Effector memory CD4-positive, alpha-beta T cell (primary cell): Measurements from ENCODE around the gene IL36RN.

Experiments used
- DNase-seq, 3 donors: peaks; one replicate each; pipeline ENCODE4 v3.0.0-alpha.2; 2020
- H3K27ac ChIP-seq: 2 replicates; pipeline ENCODE4 v1.7.0; 2013; ENCODE audit warnings: mild to moderate bottlenecking, low read length, moderate library complexity; ENCODE audit not compliant: insufficient read depth, poor library complexity, severe bottlenecking
- H3K27me3 ChIP-seq: replicated peaks from 2 replicates; pipeline ENCODE4 v1.7.0; 2013; ENCODE audit warnings: mild to moderate bottlenecking, low read length; ENCODE audit not compliant: insufficient read depth, control insufficient read depth, poor library complexity, severe bottlenecking
- H3K36me3 ChIP-seq: 2 replicates; pipeline ENCODE4 v1.7.0; 2013; ENCODE audit warnings: mild to moderate bottlenecking, low read length, moderate library complexity; ENCODE audit not compliant: control insufficient read depth, insufficient read depth
- H3K4me1 ChIP-seq: 2 replicates; pipeline ENCODE4 v1.7.0; 2013; ENCODE audit warnings: low read length, mild to moderate bottlenecking; ENCODE audit not compliant: control insufficient read depth, insufficient read depth, poor library complexity, severe bottlenecking
- H3K4me3 ChIP-seq: 2 replicates; pipeline ENCODE4 v1.7.0; 2013; ENCODE audit warnings: low read length, low read depth, mild to moderate bottlenecking; ENCODE audit not compliant: insufficient read depth, poor library complexity, severe bottlenecking
- H3K9me3 ChIP-seq: 2 replicates; pipeline ENCODE4 v1.7.0; 2013; ENCODE audit warnings: mild to moderate bottlenecking, low read length, moderate library complexity; ENCODE audit not compliant: control insufficient read depth

The IL36RN gene

GRCh38 chr2:113060796-113061195, 1.8 kb downstream of the IL36RN start:
- DNase-seq: no peak
- H3K4me3 ChIP-seq: no peak overlapping the region
- no peak overlapping the region for H3K27ac ChIP-seq
- H3K4me1 ChIP-seq: no peaks in the 10 kb centered on the region
- H3K36me3 ChIP-seq: no peaks in the 10 kb centered on the region
- H3K9me3 ChIP-seq: no peaks in the 10 kb centered on the region
- H3K27me3 ChIP-seq: no peaks in the 10 kb centered on the region

- H3K27me3 ChIP-seq: no peaks in the 10 kb centered on the region
- H3K4me3 ChIP-seq: no peak overlapping the region
- H3K4me1 ChIP-seq: no peaks in the 10 kb centered on the region
- H3K27ac ChIP-seq: no peak overlapping the region
- no peaks in the 10 kb centered on the region for H3K9me3 ChIP-seq
- no peak for DNase-seq
- H3K36me3 ChIP-seq: no peaks in the 10 kb centered on the region
These were observed 2.2 kb downstream of the IL36RN start for GRCh38 chr2:113061241-113061640.

- Histone ChIP-seq H3K27ac (no peak overlapping the region), H3K36me3 (no peaks in the 10 kb centered on the region), H3K27me3 (no peaks in the 10 kb centered on the region), H3K9me3 (no peaks in the 10 kb centered on the region), H3K4me3 (no peak overlapping the region), H3K4me1 (no peaks in the 10 kb centered on the region)
- no peak for DNase-seq
These were observed 3.1 kb downstream of the IL36RN start for GRCh38 chr2:113061896-113062770.

DNA sequence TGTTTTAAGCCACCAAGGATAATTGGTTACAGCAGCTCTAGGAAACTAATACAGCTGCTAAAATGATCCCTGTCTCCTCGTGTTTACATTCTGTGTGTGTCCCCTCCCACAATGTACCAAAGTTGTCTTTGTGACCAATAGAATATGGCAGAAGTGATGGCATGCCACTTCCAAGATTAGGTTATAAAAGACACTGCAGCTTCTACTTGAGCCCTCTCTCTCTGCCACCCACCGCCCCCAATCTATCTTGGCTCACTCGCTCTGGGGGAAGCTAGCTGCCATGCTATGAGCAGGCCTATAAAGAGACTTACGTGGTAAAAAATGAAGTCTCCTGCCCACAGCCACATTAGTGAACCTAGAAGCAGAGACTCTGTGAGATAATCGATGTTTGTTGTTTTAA, 5.3 kb downstream of the IL36RN start:
- Histone ChIP-seq H3K27me3 (no peaks in the 10 kb centered on the region), H3K36me3 (no peaks in the 10 kb centered on the region), H3K9me3 (no peaks in the 10 kb centered on the region), H3K4me1 (no peaks in the 10 kb centered on the region), H3K27ac (no peak overlapping the region), H3K4me3 (no peak overlapping the region)
- DNase-seq: no peak

GRCh38 chr2:113064898-113065297, 5.9 kb downstream of the IL36RN start:
- no peaks in the 10 kb centered on the region for H3K9me3 ChIP-seq
- no peaks in the 10 kb centered on the region for H3K36me3 ChIP-seq
- no peak overlapping the region for H3K27ac ChIP-seq
- H3K4me1 ChIP-seq: no peaks in the 10 kb centered on the region
- DNase-seq: no peak
- H3K27me3 ChIP-seq: no peaks in the 10 kb centered on the region
- no peak overlapping the region for H3K4me3 ChIP-seq

DNA sequence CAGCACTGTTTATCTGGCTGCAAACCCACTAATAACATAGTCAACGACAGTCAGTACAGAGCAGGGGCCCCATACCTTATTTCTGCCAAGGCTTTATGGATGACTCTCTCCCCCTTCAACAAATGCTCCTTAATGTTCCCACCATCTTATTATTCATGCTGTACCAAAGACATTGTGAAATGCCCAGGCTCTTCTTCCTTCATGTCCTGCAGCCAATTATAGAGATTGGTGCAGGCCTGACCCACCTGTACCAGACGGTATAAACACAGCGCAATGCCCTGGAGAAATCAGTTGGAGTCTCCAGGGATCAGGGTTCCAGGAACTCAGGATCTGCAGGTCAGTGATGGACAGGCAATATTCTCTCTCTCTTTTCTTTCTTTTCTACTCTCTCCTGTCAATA, 8.7 kb downstream of the IL36RN start, which contains the start of gene IL1F10:
TSS of gene IL1F10 (plus strand) at position 290 of the 400 bp plus-strand sequence. CDS start 4,769 bp downstream, outside the sequence.
- Histone ChIP-seq H3K4me1 (no peaks in the 10 kb centered on the region), H3K9me3 (no peaks in the 10 kb centered on the region), H3K36me3 (no peaks in the 10 kb centered on the region), H3K4me3 (no peak within 1 kb of the TSS), H3K27ac (no peak within 1 kb of the TSS), H3K27me3 (no peaks in the 10 kb centered on the region)
- DNase-seq: no peak

DNA sequence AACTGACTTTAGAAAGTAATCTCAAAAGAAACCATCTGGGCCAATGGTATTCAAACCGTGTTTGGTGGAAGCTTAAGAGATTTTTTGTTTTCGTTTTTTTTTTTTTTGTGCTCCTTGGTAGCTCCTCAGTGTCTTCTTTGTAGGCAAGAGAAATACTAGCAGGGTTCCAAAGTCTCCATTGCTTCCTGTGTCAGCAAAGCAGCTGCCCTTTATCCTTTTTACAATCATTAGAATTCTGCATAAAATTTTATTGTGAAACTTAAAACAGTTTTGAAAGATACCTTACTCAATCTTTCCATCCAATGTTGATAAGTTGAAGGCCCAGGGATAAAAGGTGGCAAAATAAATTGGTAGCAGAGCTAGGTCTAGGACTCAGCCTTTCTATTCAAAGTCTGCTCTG, 9.3 kb downstream of the IL36RN start:
- Histone ChIP-seq H3K27ac (no peak overlapping the region), H3K4me3 (no peak overlapping the region), H3K27me3 (no peaks in the 10 kb centered on the region), H3K4me1 (no peaks in the 10 kb centered on the region), H3K9me3 (no peaks in the 10 kb centered on the region), H3K36me3 (no peaks in the 10 kb centered on the region)
- no peak for DNase-seq

DNA sequence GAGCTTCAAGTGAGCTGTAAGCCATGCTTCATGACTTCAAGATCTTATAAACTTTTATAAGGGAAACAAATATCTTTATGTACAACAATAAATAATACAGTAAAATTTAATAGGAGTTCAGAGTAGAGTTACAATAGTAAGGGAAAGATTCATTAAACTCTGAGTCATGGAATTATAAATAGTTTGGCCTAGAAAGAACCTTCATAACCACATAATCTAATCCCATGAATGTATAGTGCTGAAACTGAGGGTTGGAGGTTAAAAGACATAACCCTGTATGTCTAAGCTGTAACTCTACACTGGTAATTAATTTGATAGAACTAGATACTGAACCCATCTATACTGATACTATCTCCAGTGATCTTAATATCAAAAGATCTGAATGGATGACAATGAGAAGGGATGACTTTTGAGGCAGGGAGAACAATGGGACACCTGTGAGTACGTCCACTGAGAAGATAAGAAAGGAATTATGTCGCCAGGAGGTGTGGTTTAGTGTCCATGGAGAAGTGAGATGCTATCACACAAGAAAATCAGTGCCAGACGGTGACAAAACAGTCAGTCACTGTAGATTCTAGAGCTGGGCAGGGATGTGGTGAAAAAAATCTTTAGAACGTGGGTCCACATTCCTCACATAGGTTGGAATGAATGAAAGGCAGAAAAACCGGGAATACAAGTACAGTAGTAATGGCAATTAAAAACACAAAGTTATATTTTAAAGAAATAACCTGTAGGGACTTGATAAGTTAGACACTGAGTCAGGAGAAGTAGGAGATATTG, 9.9 kb downstream of the IL36RN start:
- no peaks in the 10 kb centered on the region for H3K36me3 ChIP-seq
- H3K27ac ChIP-seq: no peak overlapping the region
- DNase-seq: no peak
- H3K27me3 ChIP-seq: no peaks in the 10 kb centered on the region
- H3K4me3 ChIP-seq: no peak overlapping the region
- H3K9me3 ChIP-seq: no peaks in the 10 kb centered on the region
- no peaks in the 10 kb centered on the region for H3K4me1 ChIP-seq

GRCh38 chr2:113069676-113070605, 10.9 kb downstream of the IL36RN start:
- DNase-seq: no peak

More at GRCh38 chr2:113069676-113070605, 10.9 kb downstream of the IL36RN start:
- Histone ChIP-seq H3K36me3 (no peaks in the 10 kb centered on the region), H3K9me3 (no peaks in the 10 kb centered on the region), H3K27ac (no peak overlapping the region), H3K27me3 (no peaks in the 10 kb centered on the region), H3K4me3 (no peak overlapping the region), H3K4me1 (no peaks in the 10 kb centered on the region)
